ENCODE measurements around the gene LPAR1.
"Not testable (repeated sequence)": the region's sequence is repeated elsewhere in the genome, so short reads cannot be mapped to it uniquely, and the experiment has no call there.

The LPAR1 gene, protein sequence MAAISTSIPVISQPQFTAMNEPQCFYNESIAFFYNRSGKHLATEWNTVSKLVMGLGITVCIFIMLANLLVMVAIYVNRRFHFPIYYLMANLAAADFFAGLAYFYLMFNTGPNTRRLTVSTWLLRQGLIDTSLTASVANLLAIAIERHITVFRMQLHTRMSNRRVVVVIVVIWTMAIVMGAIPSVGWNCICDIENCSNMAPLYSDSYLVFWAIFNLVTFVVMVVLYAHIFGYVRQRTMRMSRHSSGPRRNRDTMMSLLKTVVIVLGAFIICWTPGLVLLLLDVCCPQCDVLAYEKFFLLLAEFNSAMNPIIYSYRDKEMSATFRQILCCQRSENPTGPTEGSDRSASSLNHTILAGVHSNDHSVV

GRCh38 chr9:111038331-111039230 lies at the start of gene LPAR1:
TSS of gene LPAR1 (minus strand) at chr9:111038470. CDS start at chr9:110972117, 66,353 bp downstream.
- peak; percentile 41 for DNase-seq (ENCODE audit: low spot score)

GRCh38 chr9:111078391-111079038 lies 40.2 kb upstream of the LPAR1 start:
- DNase-seq (ENCODE audit: low spot score): no peak

DNA sequence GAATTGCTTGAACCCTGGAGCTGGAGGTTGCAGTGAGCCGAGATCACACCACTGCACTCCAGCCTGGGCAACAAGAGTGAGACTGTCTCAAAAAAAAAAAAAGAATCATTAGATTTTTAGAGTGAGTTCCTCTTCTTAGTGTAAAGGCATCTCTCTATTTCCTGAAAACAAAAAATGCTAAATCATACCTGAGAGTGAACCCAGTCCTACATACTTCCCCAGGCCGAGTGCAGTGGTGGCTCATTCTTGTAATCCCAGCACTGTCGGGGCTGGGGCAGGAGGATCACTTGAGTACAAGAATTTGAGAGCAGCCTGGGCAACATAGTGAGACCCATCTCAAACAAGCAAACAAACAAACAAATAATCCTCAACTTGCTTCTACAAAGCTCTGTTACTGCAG lies 38.2 kb upstream of the LPAR1 start:
- no peak for DNase-seq (ENCODE audit: low spot score)

- no peak for DNase-seq (ENCODE audit: low spot score)
Measured at GRCh38 chr9:111076042-111076441, 37.8 kb upstream of the LPAR1 start.

DNA sequence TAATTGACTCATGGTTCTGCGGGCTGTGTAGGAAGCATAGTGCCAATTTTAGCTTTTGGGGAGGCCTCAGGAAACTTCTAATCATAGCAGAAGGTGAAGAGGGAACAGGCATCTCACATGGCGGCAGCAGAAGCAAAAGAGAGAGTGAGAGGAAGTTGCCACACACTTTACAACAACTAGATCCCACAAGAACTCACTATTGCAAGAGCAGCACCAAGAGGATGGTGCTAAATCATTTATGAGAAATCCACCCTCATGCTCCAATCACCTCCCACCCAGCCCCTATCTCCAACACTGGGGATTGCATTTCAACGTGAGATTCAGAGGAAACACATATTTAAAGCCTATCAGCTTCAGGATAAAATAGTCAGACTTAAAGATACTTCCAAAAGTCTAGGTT lies 36.1 kb upstream of the LPAR1 start:
- no peak for DNase-seq (ENCODE audit: low spot score)

DNA sequence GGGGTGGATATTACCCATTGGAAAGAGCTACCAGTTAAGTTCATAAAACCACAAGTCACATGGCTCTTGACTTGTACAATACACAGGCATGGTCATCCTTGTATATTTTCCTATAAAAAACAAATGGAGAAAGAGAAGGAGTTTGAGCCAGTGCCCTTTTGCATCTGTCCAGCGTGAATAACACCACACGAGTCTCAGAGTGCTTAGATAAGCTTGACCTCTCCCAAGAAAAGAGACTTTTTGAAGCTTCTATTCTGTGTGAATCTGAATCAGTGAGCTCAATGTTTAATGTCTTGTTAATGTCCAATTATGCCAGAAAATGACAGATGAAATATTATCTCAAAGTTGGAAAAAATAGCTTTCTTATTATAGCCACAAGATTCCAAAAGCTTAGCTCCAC lies 30.9 kb upstream of the LPAR1 start:
- no peak for DNase-seq (ENCODE audit: low spot score)

- peak; percentile 47 for DNase-seq (ENCODE audit: low spot score)
Measured at GRCh38 chr9:111068771-111069170, 30.5 kb upstream of the LPAR1 start.

DNA sequence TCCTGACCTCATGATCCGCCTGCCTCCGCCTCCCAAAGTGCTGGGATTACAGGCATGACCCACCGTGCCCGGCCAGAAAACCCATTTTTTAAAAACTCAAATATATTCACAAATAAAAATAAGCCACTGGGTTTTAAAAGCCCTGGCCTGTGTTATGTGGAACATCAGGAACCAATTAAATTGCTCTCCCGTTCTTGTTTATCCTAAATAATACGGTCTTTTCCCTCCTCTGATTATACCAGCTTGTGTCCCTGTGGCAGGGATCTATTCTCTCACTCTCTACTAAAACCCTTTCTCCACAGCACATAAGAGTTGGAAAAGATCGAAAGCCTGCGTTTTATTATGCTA lies 30.1 kb upstream of the LPAR1 start:
- DNase-seq (ENCODE audit: low spot score): peak; percentile 9

GRCh38 chr9:111066468-111066867 lies 28.2 kb upstream of the LPAR1 start:
- peak; percentile 13 for DNase-seq (ENCODE audit: low spot score)

DNA sequence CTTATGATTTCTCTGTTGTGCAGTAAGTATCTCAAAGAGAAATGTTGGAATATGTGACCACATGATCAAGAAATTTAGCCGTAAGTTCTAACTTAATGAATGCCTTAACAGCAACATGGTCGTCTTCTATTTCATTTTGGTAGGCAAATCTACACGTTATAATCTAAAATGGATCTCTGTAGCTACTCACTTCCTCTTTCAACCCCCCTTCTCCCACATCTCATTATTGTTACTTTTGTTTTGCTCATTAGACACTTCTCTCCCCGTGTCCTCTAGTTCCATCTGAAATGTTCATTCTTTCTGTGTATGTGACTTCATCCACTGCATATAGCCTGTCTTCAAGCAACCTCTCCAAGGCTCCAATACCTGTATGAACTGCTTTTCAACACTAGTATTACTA lies 27.1 kb upstream of the LPAR1 start:
- no peak for DNase-seq (ENCODE audit: low spot score)

- no peak for DNase-seq (ENCODE audit: low spot score)
Measured at GRCh38 chr9:111064160-111064837, 26.0 kb upstream of the LPAR1 start.

DNA sequence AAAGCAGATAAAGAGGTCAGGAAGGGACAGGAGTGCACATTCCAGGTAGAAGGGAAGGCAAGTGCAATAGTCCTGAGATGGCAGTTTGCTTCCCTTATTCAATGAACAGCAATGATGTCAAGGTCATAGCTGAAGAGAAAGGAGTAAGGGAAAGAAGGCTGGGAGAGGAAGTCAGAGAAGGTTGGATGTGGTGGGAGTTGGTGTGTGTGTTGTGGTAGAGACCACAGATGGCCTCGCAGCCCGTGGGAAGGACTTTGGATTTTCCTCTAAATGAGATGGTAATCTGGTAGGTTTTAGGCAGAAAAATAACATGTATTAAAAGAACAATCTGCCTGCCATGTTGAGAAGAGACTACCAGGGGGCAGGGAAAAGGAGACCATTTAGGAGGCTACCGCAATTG lies 25.1 kb upstream of the LPAR1 start:
- DNase-seq (ENCODE audit: low spot score): no peak

DNA sequence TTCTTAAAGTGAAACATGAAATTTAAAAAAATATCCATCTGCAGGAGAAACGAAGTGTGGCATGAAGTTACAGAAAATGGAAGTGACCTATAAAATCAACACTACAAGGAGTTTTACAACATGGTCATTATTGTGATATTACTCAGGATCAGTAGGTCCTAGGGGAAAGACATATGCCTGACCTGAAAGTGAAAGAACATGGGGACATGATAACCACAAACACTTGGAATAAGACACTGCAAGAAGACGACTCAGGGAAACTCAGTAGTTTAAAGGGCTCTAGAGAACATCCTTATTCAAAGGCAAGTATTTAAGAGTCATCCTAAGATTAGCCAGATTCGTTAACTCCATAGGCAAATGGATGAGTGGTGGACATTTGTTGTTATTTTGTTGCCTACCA lies 19.9 kb upstream of the LPAR1 start:
- DNase-seq (ENCODE audit: low spot score): no peak

GRCh38 chr9:111056538-111056937 lies 18.3 kb upstream of the LPAR1 start:
- DNase-seq (ENCODE audit: low spot score): no peak

DNA sequence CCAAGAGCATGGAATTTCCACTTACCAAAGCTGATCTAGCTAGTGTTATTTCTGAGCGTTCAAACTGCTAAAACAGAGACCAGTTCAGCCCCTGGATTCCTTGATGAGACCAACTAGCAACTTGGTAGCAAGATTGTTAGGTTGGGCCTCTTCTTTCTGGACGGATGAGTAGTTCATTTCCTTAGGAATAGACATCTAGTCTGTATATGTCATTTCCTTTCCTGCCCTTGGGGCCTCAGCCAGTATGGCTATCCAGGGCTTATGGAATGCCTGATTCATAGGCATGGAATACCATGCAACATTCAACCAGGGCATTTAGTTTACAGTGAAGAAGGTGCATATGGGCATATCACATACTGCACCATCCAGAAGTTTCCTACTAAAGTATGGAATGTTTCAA lies 14.5 kb upstream of the LPAR1 start:
- peak; percentile 50 for DNase-seq (ENCODE audit: low spot score)

- no peak for DNase-seq (ENCODE audit: low spot score)
Measured at GRCh38 chr9:111051400-111051799, 13.1 kb upstream of the LPAR1 start.

DNA sequence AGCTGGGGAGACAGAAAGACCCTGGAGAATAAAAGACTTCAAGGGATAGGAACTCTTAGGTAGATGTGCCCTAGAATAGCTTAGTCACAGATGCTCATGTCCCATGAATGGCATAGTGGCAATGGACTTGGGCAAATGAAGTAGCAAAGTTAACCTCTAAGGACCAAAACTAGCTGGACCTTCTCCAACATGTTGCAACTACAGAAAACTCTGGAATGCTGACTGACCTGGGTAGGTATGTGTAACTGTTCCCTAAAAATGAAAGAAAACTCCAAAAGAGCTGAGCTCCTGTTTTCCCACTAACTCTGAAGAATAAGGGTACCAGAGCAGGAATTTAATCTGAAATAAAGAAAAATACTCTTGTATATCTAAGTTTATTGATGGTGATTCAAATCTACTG lies 12.5 kb upstream of the LPAR1 start:
- no peak for DNase-seq (ENCODE audit: low spot score)

- not testable (repeated sequence) for DNase-seq (ENCODE audit: low spot score)
Measured at GRCh38 chr9:111047287-111047686, 9.0 kb upstream of the LPAR1 start.

- DNase-seq (ENCODE audit: low spot score): no peak
Measured at GRCh38 chr9:111041902-111042301, 3.6 kb upstream of the LPAR1 start.

- DNase-seq (ENCODE audit: low spot score): no peak
Measured at GRCh38 chr9:111040494-111040893, 2.2 kb upstream of the LPAR1 start.

GRCh38 chr9:111039231-111039906 lies 1.1 kb upstream of the LPAR1 start:
- no peak for DNase-seq (ENCODE audit: low spot score)
